ENCODE measurements around the gene GNLY. TPM values are rescaled to one million over a fixed set of nuclear protein-coding genes. Genes with fewer than 3 reads are reported as not detected.

GNLY gene
- total RNA-seq, 1 experiment from 2014 or later = not detected

- Mint-ChIP-seq H3K36me3 (ENCODE audit: insufficient read depth, unreplicated experiment) (peaks cover 12% of the 10 kb centered on the region), H3K4me1 (ENCODE audit: low read depth, unreplicated experiment) (no peaks in the 10 kb centered on the region), H3K27ac (ENCODE audit: unreplicated experiment) (no peak overlapping the region), H3K4me3 (ENCODE audit: unreplicated experiment) (no peak overlapping the region), H3K9me3 (ENCODE audit: unreplicated experiment) (no peaks in the 10 kb centered on the region), H3K27me3 (ENCODE audit: insufficient read depth, unreplicated experiment) (no peaks in the 10 kb centered on the region)
- CTCF ChIA-PET = no interaction called here
- intact Hi-C loops (cut with micrococcal nuclease; ENCODE audit: unreplicated experiment) = no loop called here
- TF ChIP-seq, protein P1, sequence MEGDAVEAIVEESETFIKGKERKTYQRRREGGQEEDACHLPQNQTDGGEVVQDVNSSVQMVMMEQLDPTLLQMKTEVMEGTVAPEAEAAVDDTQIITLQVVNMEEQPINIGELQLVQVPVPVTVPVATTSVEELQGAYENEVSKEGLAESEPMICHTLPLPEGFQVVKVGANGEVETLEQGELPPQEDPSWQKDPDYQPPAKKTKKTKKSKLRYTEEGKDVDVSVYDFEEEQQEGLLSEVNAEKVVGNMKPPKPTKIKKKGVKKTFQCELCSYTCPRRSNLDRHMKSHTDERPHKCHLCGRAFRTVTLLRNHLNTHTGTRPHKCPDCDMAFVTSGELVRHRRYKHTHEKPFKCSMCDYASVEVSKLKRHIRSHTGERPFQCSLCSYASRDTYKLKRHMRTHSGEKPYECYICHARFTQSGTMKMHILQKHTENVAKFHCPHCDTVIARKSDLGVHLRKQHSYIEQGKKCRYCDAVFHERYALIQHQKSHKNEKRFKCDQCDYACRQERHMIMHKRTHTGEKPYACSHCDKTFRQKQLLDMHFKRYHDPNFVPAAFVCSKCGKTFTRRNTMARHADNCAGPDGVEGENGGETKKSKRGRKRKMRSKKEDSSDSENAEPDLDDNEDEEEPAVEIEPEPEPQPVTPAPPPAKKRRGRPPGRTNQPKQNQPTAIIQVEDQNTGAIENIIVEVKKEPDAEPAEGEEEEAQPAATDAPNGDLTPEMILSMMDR (IDR thresholded peaks at IDR 0.05; ENCODE audit: insufficient read depth in 1 of 2, low read depth in 1 of 2, low read length in 1 of 2, severe bottlenecking in 1 of 2, unreplicated experiment in 1 of 2) = no peak
- Histone ChIP-seq H3K4me3 (ENCODE audit: low read depth, low read length) (no peak overlapping the region), H3K36me3 (ENCODE audit: control insufficient read depth, insufficient read depth, low read length) (no peaks in the 10 kb centered on the region), H3K27me3 (replicated peaks; ENCODE audit: control insufficient read depth, insufficient read depth, low read length) (no peaks in the 10 kb centered on the region), H3K9me3 (no peaks in the 10 kb centered on the region), H3K4me1 (no peaks in the 10 kb centered on the region)
- no TSS peak for BruUV-seq (replicated peaks)
- POLR2A ChIA-PET = no interaction called here
- no peak for DNase-seq
Measured at GRCh38 chr2:85661139-85661858, 32.9 kb upstream of the GNLY start.

- POLR2A ChIA-PET = no interaction called here
Measured at GRCh38 chr2:85662899-85663593, 31.1 kb upstream of the GNLY start.

More at GRCh38 chr2:85662899-85663593, 31.1 kb upstream of the GNLY start:
- CTCF ChIA-PET = no interaction called here
- Histone ChIP-seq H3K4me3 (ENCODE audit: low read depth, low read length) (no peak overlapping the region), H3K36me3 (ENCODE audit: control insufficient read depth, insufficient read depth, low read length) (no peaks in the 10 kb centered on the region), H3K4me1 (no peaks in the 10 kb centered on the region), H3K27me3 (replicated peaks; ENCODE audit: control insufficient read depth, insufficient read depth, low read length) (no peaks in the 10 kb centered on the region), H3K9me3 (no peaks in the 10 kb centered on the region)
- TF ChIP-seq, protein P1 (IDR thresholded peaks at IDR 0.05; ENCODE audit: insufficient read depth in 1 of 2, low read depth in 1 of 2, low read length in 1 of 2, severe bottlenecking in 1 of 2, unreplicated experiment in 1 of 2) = no peak
- no peaks in the 10 kb centered on the region for H3K9me3 Mint-ChIP-seq (ENCODE audit: unreplicated experiment)
- no peak overlapping the region for H3K27ac Mint-ChIP-seq (ENCODE audit: unreplicated experiment)
- intact Hi-C loops (cut with micrococcal nuclease; ENCODE audit: unreplicated experiment) = no loop called here
- no TSS peak for BruUV-seq (replicated peaks)
- DNase-seq = no peak
- H3K4me1 Mint-ChIP-seq (ENCODE audit: low read depth, unreplicated experiment) = no peaks in the 10 kb centered on the region
- peaks cover 12% of the 10 kb centered on the region for H3K36me3 Mint-ChIP-seq (ENCODE audit: insufficient read depth, unreplicated experiment)
- no peak overlapping the region for H3K4me3 Mint-ChIP-seq (ENCODE audit: unreplicated experiment)
- H3K27me3 Mint-ChIP-seq (ENCODE audit: insufficient read depth, unreplicated experiment) = no peaks in the 10 kb centered on the region
